GM19351 (cell line): ENCODE results near the gene COQ8B.
"Not testable (repeated sequence)": the region's sequence is repeated elsewhere in the genome, so short reads cannot be mapped to it uniquely, and the experiment has no call there.

ENCODE experiments used
- ATAC-seq: cut with Tn5 transposase; IDR thresholded peaks from one replicate; pipeline ENCODE4 v1.9.1; 2021; ENCODE audit warnings: mild to moderate bottlenecking, moderate library complexity; ENCODE audit not compliant: unreplicated experiment

The COQ8B gene

GRCh38 chr19:40742886-40743285 lies 26.2 kb upstream of the COQ8B start:
- ATAC-seq = no peak

GRCh38 chr19:40742477-40742876 lies 25.8 kb upstream of the COQ8B start:
- ATAC-seq = no peak

GRCh38 chr19:40741527-40742390 lies 25.1 kb upstream of the COQ8B start:
- no peak for ATAC-seq

- no peak for ATAC-seq
Measured at GRCh38 chr19:40740747-40741146, 24.1 kb upstream of the COQ8B start.

GRCh38 chr19:40739871-40740703 lies 23.4 kb upstream of the COQ8B start:
- ATAC-seq = no peak

DNA sequence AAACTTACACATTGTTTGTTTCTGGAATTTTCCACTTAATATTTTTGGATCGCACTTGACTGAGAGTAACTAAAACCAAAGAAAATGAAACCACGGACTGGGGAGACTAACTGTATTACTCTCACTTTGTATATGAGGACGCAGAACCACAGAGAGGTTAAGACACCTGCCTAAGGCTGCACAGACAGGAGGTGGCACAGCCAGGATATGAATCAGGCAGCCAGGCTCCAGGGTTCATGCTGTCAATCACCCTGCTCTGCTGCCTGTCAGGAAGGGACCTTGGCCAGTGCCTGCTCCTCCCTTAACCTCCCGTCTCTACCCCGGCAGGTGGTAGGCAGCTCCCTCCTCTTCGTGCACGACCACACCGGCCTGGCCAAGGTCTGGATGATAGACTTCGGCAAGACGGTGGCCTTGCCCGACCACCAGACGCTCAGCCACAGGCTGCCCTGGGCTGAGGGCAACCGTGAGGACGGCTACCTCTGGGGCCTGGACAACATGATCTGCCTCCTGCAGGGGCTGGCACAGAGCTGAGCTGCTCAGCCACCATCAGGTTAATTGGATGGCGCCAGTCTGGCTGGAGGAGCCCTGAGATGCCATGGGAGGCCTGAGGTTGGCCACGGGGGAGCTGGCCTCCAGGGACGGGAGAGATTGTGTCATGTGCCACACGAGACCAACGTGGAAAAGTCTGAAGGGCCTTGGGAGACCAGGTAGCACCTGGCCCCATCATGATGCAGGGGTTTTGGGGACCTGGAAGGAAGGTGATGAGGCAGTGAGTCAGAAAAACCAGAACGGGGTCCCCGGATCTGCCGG lies 22.5 kb upstream of the COQ8B start:
- ATAC-seq = no peak

GRCh38 chr19:40737102-40737644 lies 20.5 kb upstream of the COQ8B start:
- no peak for ATAC-seq

DNA sequence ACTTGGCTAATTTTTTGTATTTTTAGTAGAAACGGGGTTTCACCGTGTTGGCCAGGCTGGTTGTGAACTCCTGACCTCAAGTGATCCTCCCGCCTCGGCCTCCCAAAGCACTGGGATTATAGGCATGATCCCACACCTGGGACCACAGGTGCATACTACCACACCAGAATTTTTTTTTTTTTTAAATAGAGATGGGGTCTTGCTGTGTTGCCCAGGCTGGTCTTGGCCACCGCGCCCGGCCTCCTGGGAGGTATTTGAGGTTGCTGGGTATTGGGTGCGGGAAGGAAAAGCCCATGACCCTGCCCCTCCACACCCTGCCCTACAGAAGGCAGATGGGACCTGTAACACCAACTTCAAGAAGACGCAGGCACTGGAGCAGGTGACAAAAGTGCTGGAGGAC lies 20.0 kb upstream of the COQ8B start:
- ATAC-seq = no peak

GRCh38 chr19:40735013-40735771 lies 18.5 kb upstream of the COQ8B start:
- no peak for ATAC-seq

GRCh38 chr19:40733149-40733548 lies 16.5 kb upstream of the COQ8B start:
- no peak for ATAC-seq

GRCh38 chr19:40732304-40732703 lies 15.6 kb upstream of the COQ8B start:
- ATAC-seq = not testable (repeated sequence)

DNA sequence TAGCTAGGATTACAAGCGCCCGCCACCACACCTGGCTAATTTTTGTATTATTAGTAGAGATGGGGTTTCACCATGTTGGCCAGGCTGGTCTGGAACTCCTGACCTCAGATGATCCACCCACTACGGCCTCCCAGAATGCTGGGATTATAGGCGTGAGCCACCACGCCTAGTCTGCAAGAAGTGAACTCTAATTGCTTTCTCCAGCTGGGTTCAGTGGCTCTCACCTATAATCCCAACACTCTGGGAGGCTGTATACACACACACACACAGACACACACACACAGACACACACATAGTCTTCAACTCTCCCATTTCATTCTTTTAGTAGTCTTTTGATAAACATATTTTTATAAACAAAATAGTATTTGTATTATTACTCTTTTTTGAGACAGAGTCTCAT lies 13.4 kb upstream of the COQ8B start:
- ATAC-seq = not testable (repeated sequence)

DNA sequence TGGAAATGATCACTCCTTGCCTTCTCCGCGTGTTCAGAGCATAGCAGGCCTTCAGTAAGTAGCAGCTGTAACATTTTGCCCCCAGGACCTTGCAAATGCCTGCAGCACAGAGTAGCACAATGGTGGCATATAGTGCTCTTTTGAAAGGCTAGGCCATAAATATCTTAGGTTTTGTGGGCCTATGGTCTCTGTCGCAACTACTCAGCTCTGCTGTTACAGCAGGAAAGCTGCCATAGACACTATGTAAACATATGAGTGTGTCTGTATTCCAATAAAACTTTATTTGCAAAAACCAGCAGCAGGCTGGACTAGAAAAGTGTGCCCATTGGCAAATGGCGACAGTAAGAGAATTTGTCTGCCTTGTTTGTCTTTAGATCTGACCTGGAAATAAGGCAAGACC lies 9.6 kb upstream of the COQ8B start:
- no peak for ATAC-seq

DNA sequence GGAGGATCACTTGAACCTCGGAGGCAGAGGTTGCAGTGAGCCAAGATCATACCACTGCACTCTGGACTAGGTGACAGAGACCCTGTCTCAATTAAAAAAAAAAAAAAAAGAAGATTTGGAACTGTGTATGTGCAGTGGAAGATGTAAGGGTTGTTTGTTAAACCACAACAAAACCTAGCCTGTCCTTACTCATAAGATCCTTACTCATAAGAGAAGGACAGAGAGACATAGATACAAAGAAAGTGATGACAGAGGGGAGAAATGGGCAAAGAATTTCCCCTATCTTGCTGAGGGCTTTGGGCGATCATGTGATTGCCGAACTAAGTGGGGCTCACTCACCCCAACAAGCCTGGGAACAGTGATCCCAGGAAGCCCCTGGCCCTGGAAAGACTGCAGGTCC lies 8.2 kb upstream of the COQ8B start:
- ATAC-seq = no peak

DNA sequence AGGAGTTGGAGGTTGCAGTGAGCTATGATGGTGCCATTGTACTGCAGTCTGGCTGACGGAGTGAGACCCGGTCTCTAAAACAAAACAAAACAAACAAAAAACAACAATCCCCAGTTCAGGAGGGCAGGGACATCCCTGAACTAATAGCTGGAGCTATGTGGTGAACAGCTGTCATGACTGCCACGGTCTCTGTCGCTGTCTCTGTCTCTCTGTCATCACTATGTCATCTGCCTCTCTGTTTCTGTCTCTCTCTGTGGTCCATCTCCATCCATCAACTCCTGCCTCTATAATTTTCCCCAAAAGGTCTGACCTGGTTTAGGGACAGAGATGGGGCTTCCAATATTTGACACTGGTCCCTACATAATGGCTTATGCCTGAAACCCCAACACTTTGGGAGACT lies 7.6 kb upstream of the COQ8B start:
- ATAC-seq = no peak

GRCh38 chr19:40723661-40724254 lies 7.1 kb upstream of the COQ8B start:
- ATAC-seq = no peak

- ATAC-seq = no peak
Measured at GRCh38 chr19:40721936-40722661, 5.4 kb upstream of the COQ8B start.

DNA sequence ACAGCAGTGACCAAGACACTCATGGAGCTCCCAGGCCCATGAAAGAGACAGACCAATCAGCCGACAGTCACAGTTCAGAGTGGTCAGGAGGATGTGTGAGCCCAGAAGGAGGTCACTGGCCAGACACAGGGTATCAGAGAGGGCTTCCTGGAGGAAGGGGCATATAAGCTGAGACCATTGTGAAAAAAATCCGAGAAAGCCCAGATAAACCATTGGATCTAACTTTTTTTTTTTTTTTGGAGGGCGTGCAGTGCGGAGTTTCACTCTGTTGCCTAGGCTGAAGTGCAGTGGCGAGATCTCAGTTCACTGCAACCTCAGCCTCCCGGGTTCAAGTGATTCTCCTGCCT lies 4.4 kb upstream of the COQ8B start:
- ATAC-seq = no peak

- no peak for ATAC-seq
Measured at GRCh38 chr19:40719414-40719894, 2.8 kb upstream of the COQ8B start.
